HepG2 (cell line): ENCODE results near the gene WDR48. TPM values are rescaled to one million over a fixed set of nuclear protein-coding genes. Genes with fewer than 3 reads are reported as not detected.
A peak's percentile ranks its signal among the peaks of the same experiment; 100 is the strongest.

ENCODE experiments used
- ATAC-seq: fragments of 200-7000 bp; cut with Tn5 transposase; 3 replicates; pipeline ENCODE4 v1.9.1; 2020; ENCODE audit warnings: mild to moderate bottlenecking, moderate library complexity
- BruUV-seq: library from RNA; stranded (reverse); fragments of 400-500 nt; replicated peaks from 2 replicates; lab custom pipeline; 2021; lab: Mats Ljungman, UMichigan
- CTCF ChIA-PET: fragments of 300-600 bp; formaldehyde crosslinking; extraction: SDS; loops from one replicate; lab custom pipeline; 2021; ENCODE audit warnings: low total read pairs, inconsistent platforms, low intra/inter-chr PET ratio; lab: Yijun Ruan, JAX
- POLR2A ChIA-PET: fragments of 350-600 bp; sonication (Branson Sonifier 250); formaldehyde crosslinking; loops from one replicate; lab custom pipeline; 2020; ENCODE audit warnings: antibody characterized with exemption, inconsistent platforms; lab: Yijun Ruan, JAX
- DNase-seq: peaks from one replicate; pipeline ENCODE4 v3.0.0-alpha.2; 2015; ENCODE audit warnings: low spot score
- FAIRE-seq: peaks from 3 replicates; lab custom pipeline; 2011; peaks lifted over from hg19 to GRCh38; lab: Jason Lieb, UNC
- H2AFZ ChIP-seq: one replicate; pipeline ENCODE4 v1.6.1; 2011; ENCODE audit warnings: low read length, inconsistent platforms
- H3K27ac ChIP-seq: fragments of 300-600 bp; 3 replicates; pipeline ENCODE4 v1.8.0; 2011; ENCODE audit warnings: mixed run types, mild to moderate bottlenecking, mixed read lengths, low read length, inconsistent platforms; ENCODE audit not compliant: insufficient read depth; ENCODE audit errors: extremely low read length
- H3K27me3 ChIP-seq, 2 experiments: fragments of 200-600 bp in 1 of 2; 2 replicates in 1 of 2; 3 replicates in 1 of 2; pipeline versions ENCODE4 v1.6.0 to v1.8.0; 2011; ENCODE audit warnings: low read length in 2 of 2, mild to moderate bottlenecking in 2 of 2, moderate library complexity in 2 of 2, inconsistent platforms in 1 of 2; ENCODE audit not compliant: insufficient read depth in 2 of 2, control insufficient read depth in 1 of 2
- H3K36me3 ChIP-seq, 2 experiments: fragments of 200-600 bp in 1 of 2; replicated peaks in 1 of 2; 2 replicates in 1 of 2; 3 replicates in 1 of 2; pipeline versions ENCODE4 v1.5.1 to v1.8.0; 2011; ENCODE audit warnings: low read length in 2 of 2, inconsistent platforms in 1 of 2; ENCODE audit not compliant: insufficient read depth in 2 of 2, control insufficient read depth in 1 of 2
- H3K4me1 ChIP-seq: 2 replicates; pipeline ENCODE4 v1.5.1; 2012; ENCODE audit warnings: low read length, inconsistent platforms; ENCODE audit not compliant: insufficient read depth
- H3K4me2 ChIP-seq: 2 replicates; pipeline ENCODE4 v1.6.0; 2011; ENCODE audit warnings: low read depth, low read length, inconsistent platforms
- H3K4me3 ChIP-seq, 3 experiments: fragments of 200-600 bp in 1 of 3; sonication (generic), shearing (Covaris generic) in 1 of 3; replicated peaks in 1 of 3; 2 replicates each; pipeline ENCODE4 v1.5.1; 2011 to 2016; ENCODE audit warnings: low read length in 3 of 3, inconsistent platforms in 2 of 3, low read depth in 2 of 3, mild to moderate bottlenecking in 2 of 3, control low read depth in 1 of 3, mixed read lengths in 1 of 3; ENCODE audit not compliant: insufficient read depth in 1 of 3
- H3K79me2 ChIP-seq: one replicate; pipeline ENCODE4 v1.6.1; 2011; ENCODE audit warnings: low read length, inconsistent platforms; ENCODE audit not compliant: insufficient read depth
- H3K9ac ChIP-seq: 2 replicates; pipeline ENCODE4 v1.6.0; 2011; ENCODE audit warnings: mild to moderate bottlenecking, low read depth, low read length, inconsistent platforms; ENCODE audit not compliant: insufficient read depth
- H3K9me3 ChIP-seq: 2 replicates; pipeline ENCODE4 v1.5.1; 2012; ENCODE audit warnings: mild to moderate bottlenecking, low read length
- H4K20me1 ChIP-seq: 2 replicates; pipeline ENCODE4 v1.6.0; 2011; ENCODE audit warnings: inconsistent platforms, mild to moderate bottlenecking, low read length, moderate library complexity; ENCODE audit not compliant: insufficient read depth
- CEBPB ChIP-seq: IDR thresholded peaks from 2 replicates; pipeline ENCODE4 v1.6.1; 2011; ENCODE audit warnings: low read depth, low read length, improper control_type of control experiment, borderline replicate concordance
- KLF9 ChIP-seq: IDR thresholded peaks from 2 replicates; pipeline ENCODE4 v1.6.1; 2016; ENCODE audit warnings: low read depth
- MIXL1 ChIP-seq: IDR thresholded peaks from 2 replicates; pipeline ENCODE4 v1.6.1; 2016
- ZEB1 ChIP-seq: IDR thresholded peaks from 2 replicates; pipeline ENCODE4 v1.6.1; 2012; ENCODE audit warnings: mild to moderate bottlenecking, low read depth, inconsistent platforms; ENCODE audit not compliant: insufficient replicate concordance
- ZMYM4 ChIP-seq: sonication (generic); formaldehyde crosslinking; IDR thresholded peaks from 2 replicates; pipeline ENCODE4 v1.8.1; 2023; ENCODE audit warnings: mild to moderate bottlenecking, missing genetic modification reagents
- ZNF337 ChIP-seq: sonication (generic); formaldehyde crosslinking; IDR thresholded peaks from 2 replicates; pipeline ENCODE4 v1.5.1; 2020; ENCODE audit warnings: missing genetic modification reagents, low read depth, mild to moderate bottlenecking, borderline replicate concordance
- WGBS: methylation state at CpG from one replicate; pipeline ENCODE4 v1.1.6; 2017; ENCODE audit warnings: low lambda C conversion rate; 5-methylcytosine and 5-hydroxymethylcytosine counted together
- in situ Hi-C: cut with HindIII; loops from 2 replicates; pipeline ENCODE4 v1.10.0; 2017; ENCODE audit warnings: low pct_unique_long_range_greater_than_20kb; ENCODE audit not compliant: extremely low pct_ligation_motif_present
- intact Hi-C: fragments of 100-400 bp; cut with micrococcal nuclease; formaldehyde crosslinking; loops from one replicate; pipeline ENCODE4 v1.10.0; 2022; ENCODE audit not compliant: unreplicated experiment
- polyA plus RNA-seq, 8 experiments: library from polyadenylated mRNA; depleted of rRNA in 3 of 8; stranded (reverse) in 7 of 8; unstranded in 1 of 8; fragments of >200 nt; fragmentation: Illumina TruSeq in 4 of 8; extraction: Trizol in 4 of 8; gene quantifications; 2 replicates each; pipeline versions ENCODE4 v1.2.1 to v1.2.3, GENCODE V29; 2011 to 2016; ENCODE audit warnings: low read depth in 4 of 8, missing spikeins in 1 of 8, mixed read lengths in 1 of 8; ENCODE audit not compliant: insufficient read depth in 1 of 8
- total RNA-seq, 5 experiments: library from RNA; depleted of rRNA; stranded (reverse); fragments of >200 nt; fragmentation: Illumina TruSeq; extraction: Trizol; gene quantifications; 2 replicates each; pipeline ENCODE4 v1.2.3, GENCODE V29; 2016; ENCODE audit warnings: low read depth in 1 of 5
- TF ChIP-seq, protein P1 (sequence below): sonication (generic); formaldehyde crosslinking; IDR thresholded peaks from 2 replicates; pipeline ENCODE4 v1.5.0; 2020; ENCODE audit warnings: missing genetic modification reagents

The WDR48 gene
- total and polyA plus RNA-seq, 2 of the 13 experiments (the other 11 are each of a cell fraction or from before 2014, with no cell fraction given) = 29.2 to 31.2 TPM

- ChIA-PET POLR2A (no interaction called here), CTCF (no interaction called here)
- no TSS peak for BruUV-seq
- Histone ChIP-seq H3K4me3 (no peak overlapping the region), H3K36me3 (no peaks in the 10 kb centered on the region), H3K9me3 (no peaks in the 10 kb centered on the region), H3K27me3 (0 out of 5 replicates have a peak, but pooled peaks cover 0 to 1% of the 10 kb centered on the region in 2 experiments), H3K4me1 (no peaks in the 10 kb centered on the region), H4K20me1 (no peaks in the 10 kb centered on the region), H3K9ac (no peak overlapping the region), H2AFZ (no peak overlapping the region), H3K79me2 (no peaks in the 10 kb centered on the region), H3K4me2 (no peak overlapping the region), H3K27ac (no peak overlapping the region)
- in situ Hi-C loops = no loop called here
- FAIRE-seq = no peak
- 2% methylated on average over 5 of the region's 8 CpGs for WGBS
- TF ChIP-seq MIXL1 (no peak), ZEB1 (no peak), ZMYM4 (CRISPR knock-in tag) (no peak), ZNF337 (CRISPR knock-in tag) (no peak), CEBPB (peak; percentile 24; the same call in 1 of the 2 replicates), KLF9 (no peak)
- TF ChIP-seq, protein P1, sequence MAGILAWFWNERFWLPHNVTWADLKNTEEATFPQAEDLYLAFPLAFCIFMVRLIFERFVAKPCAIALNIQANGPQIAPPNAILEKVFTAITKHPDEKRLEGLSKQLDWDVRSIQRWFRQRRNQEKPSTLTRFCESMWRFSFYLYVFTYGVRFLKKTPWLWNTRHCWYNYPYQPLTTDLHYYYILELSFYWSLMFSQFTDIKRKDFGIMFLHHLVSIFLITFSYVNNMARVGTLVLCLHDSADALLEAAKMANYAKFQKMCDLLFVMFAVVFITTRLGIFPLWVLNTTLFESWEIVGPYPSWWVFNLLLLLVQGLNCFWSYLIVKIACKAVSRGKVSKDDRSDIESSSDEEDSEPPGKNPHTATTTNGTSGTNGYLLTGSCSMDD (CRISPR knock-in tag) = no peak
- DNase-seq = no peak
- intact Hi-C loops = no loop called here
- ATAC-seq = no peak
These were observed 83.5 kb downstream of the WDR48 start for GRCh38 chr3:39135170-39135805.
